Measurements from ENCODE around the gene PLA2G4E. TPM values are rescaled to one million over a fixed set of nuclear protein-coding genes. Genes with fewer than 3 reads are reported as not detected.
A peak's percentile ranks its signal among the peaks of the same experiment; 100 is the strongest.

Gene PLA2G4E, protein sequence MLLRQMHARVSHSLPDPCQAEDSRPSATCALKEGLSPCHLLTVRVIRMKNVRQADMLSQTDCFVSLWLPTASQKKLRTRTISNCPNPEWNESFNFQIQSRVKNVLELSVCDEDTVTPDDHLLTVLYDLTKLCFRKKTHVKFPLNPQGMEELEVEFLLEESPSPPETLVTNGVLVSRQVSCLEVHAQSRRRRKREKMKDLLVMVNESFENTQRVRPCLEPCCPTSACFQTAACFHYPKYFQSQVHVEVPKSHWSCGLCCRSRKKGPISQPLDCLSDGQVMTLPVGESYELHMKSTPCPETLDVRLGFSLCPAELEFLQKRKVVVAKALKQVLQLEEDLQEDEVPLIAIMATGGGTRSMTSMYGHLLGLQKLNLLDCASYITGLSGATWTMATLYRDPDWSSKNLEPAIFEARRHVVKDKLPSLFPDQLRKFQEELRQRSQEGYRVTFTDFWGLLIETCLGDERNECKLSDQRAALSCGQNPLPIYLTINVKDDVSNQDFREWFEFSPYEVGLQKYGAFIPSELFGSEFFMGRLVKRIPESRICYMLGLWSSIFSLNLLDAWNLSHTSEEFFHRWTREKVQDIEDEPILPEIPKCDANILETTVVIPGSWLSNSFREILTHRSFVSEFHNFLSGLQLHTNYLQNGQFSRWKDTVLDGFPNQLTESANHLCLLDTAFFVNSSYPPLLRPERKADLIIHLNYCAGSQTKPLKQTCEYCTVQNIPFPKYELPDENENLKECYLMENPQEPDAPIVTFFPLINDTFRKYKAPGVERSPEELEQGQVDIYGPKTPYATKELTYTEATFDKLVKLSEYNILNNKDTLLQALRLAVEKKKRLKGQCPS
- total RNA-seq (2014; rRNA removed; shearing (Covaris generic)): not detected in 2 replicates

DNA sequence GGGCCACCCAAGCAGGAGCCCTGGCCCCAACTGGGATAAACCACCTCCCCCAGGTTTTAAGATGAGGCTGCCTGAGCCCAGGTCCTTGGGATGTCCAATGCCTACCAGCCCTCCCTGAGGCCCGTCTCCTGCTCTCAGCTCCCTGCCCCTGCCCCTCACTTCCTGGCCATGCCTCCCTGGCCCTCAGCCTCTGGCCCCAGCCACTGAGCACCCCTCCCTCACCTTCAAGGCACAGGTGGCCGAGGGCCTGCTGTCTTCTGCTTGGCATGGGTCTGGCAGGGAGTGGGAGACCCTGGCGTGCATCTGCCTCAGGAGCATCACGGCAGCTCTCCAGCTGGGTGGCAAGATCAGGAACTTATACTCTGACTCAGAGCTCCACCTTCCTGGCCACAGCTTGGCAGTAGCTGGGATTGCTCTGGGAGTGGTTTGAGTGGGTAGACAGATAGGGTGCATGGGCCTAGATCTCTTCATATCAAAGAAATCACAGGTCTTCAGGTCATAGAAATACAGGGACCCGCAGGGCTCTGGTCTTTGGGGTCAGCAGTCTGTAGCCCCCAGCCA is at the start of gene PLA2G4E:
TSS of gene PLA2G4E (minus strand) at position 330 of the 561 bp plus-strand sequence. CDS start at position 318, 12 bp downstream.
- DNase-seq (ENCODE audit: low spot score): no peak

- DNase-seq (ENCODE audit: low spot score): no peak
Observed at GRCh38 chr15:42070279-42070975, 49.6 kb upstream of the PLA2G4E start.

GRCh38 chr15:42069496-42070278 is 48.8 kb upstream of the PLA2G4E start:
- DNase-seq (ENCODE audit: low spot score): no peak

GRCh38 chr15:42069025-42069424 is 48.2 kb upstream of the PLA2G4E start:
- DNase-seq (ENCODE audit: low spot score): no peak

DNA sequence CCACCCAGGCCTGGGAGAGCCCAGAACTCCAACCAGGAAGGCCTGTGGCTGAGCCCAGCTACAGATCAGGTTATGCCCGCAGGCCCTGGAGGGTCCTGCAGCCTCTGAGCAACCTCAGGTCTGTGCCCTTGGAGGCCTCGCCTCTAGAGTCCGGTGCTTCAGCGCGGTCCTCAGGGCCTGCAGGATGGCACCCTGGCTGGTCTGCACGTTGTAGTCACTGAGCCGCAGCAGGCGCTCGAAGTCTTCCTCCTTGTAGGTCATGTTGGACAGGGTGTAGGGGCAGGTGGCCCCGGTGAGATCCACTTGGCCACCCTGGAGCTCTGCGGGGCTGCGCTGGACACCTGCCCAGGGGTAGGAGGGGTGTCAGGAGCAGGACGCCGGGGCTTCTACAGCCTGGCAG is 47.8 kb upstream of the PLA2G4E start:
- DNase-seq (ENCODE audit: low spot score): no peak

DNA sequence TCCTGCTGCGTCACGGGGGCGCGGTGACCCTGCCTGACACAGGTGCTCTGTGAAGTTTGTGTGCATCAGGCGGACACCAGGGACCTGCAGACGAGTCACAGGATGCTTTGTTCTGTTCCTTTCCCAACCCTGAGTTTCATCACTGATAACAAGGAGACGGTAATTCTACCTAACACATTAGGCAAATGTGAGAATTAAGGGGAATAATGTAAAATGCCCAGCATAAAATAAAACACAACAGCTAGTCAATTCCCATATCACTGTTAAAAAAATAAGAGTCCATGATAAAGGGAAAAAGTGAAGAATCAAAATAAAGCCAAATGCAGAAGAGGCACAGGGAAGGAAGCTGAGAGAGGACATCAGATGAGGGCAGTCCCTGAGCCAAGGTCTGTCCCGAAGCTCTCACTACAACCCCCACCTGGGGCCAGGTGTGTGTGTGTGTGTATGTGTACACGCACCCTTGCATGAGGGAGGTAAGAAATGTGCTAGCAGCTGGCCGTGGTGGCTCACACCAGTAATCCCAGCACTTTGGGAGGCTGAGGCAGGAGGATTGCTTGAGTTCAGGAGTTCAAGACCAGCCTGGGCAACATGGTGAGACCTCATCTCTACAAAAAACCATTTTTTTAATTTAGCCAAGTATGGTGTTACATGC is 46.0 kb upstream of the PLA2G4E start:
- DNase-seq (ENCODE audit: low spot score): no peak

GRCh38 chr15:42065468-42065867 is 44.6 kb upstream of the PLA2G4E start:
- DNase-seq (ENCODE audit: low spot score): no peak

- DNase-seq (ENCODE audit: low spot score): no peak
Observed at GRCh38 chr15:42065033-42065432, 44.2 kb upstream of the PLA2G4E start.

DNA sequence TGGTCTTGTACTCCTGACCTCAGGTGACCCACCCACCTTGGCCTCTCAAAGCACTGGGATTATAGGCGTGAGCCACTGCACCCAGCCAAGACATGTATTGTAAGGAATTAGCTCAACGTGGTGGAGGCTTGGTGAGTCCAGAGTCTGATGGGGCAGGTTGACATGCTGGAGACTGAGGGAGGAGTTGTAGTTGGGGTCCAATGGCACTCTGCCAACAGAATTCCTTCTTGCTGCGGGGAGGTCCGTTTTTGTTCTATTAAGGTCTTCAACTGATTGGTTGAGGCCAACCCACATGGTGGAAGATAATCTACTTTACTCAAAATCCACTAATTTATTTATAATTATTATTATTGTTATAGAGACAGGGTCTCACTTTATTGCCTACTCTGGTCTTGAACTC is 43.4 kb upstream of the PLA2G4E start:
- no peak for DNase-seq (ENCODE audit: low spot score)

DNA sequence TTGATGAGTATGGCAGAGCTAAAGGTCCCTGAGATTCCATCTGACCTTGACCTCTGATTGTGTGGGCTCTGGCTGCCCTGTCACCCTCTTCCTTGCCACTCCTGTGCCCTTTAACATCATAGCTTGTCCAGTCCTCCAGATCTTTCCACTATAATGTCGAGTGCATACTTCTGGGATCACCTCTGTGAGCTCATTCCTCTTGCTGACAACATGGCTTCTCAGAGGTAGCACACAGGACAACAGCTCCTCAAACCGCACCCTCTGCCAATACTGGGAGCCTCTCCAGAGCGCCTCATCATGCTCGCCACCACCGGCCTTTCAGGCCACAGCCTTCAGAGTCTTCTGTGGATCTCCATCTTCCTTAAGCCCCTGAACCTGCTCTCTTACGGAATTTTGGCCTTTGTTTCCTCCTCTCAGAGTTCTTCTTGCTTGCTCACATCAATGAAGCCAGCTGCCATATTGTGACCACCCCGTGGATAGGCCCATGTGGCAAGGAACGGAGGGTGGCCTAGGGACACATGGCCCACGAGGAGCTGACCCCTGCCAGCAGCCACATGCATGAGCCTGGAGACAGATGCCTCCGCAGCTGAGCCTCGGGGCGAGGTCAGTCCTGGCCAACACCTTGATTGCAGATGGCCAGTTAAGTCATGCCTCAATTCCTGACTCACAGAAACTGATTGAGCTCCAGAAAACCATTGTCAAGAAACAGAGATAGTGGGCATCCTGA is 42.4 kb upstream of the PLA2G4E start:
- DNase-seq (ENCODE audit: low spot score): no peak

DNA sequence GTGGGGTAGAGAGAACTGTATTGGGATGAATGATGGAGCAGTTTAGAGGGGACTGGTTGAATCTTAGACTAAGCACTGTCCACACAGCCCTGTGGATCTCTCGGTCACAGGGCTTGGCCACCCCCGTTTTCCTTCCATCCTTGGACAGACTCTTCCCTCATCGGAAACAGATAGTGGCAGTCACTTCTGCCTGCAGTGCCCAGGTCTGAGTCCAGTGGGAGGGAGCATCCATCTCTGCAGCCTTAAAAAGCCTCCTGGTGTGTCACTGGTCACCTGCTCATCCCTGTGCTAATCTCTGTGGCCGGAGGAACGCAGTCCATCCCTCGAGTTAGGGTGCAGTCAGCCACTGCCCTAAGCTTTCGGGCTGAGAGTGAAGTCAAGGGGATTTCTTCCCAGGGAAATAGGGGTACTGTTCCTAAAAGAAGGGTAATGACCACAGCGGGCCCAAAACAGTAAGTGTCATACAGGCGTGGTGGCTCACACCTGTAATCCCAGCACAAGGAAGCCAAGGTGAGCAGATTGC is 41.5 kb upstream of the PLA2G4E start:
- no peak for DNase-seq (ENCODE audit: low spot score)

- no peak for DNase-seq (ENCODE audit: low spot score)
Observed at GRCh38 chr15:42060797-42061196, 40.0 kb upstream of the PLA2G4E start.

- DNase-seq (ENCODE audit: low spot score): no peak
Observed at GRCh38 chr15:42060477-42060763, 39.6 kb upstream of the PLA2G4E start.

- peak; percentile 35 for DNase-seq (ENCODE audit: low spot score)
Observed at GRCh38 chr15:42059661-42060476, 39.0 kb upstream of the PLA2G4E start.

GRCh38 chr15:42058791-42059190 is 37.9 kb upstream of the PLA2G4E start:
- DNase-seq (ENCODE audit: low spot score): no peak

DNA sequence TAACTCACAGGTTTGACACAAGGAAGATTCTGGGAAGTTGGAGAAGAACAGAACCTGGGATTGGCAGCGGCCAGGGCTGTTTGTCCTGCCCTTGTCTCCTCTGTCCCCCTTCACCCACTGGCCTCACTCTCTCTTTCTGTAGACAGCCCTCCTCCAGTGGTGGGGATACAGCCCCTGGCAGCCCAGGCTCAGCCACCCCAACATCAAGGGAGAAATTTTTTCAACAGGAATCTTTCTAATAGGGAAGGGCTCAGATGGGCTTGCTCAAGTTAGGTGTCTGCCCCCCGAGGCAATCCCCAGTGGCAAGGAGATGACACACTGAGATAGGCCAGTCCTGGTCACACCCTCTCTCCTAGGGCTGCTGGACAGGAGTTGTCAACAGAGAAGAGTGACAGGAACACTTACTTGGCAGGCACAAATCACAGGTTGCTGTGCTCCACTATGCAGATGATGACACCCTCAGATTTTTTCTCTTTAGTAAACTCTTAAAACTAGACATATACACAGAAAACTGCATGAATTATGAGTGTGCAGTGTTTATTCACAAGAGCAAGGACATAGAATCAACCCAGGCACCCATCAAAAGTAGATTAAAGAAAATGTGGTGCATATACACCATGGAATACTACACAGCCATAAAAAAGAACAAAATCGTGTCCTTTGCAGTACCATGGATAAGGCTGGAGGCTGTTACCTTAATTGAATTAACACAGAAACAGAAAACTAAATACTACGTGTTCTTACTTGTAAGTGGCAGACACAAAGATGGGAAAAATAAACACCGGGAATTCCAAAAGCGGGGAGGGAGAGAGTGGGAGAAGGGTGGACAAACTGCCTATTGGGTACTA is 37.2 kb upstream of the PLA2G4E start:
- DNase-seq (ENCODE audit: low spot score): no peak

- DNase-seq (ENCODE audit: low spot score): peak; percentile 87
Observed at GRCh38 chr15:42056934-42057798, 36.3 kb upstream of the PLA2G4E start.
